IMR-90 (cell line): ENCODE data around the gene SLC26A4.

Experiments used
- CEBPB ChIP-seq: IDR thresholded peaks from 2 replicates; pipeline ENCODE4 v1.6.1; 2012; ENCODE audit warnings: low read depth, low read length, improper control_type of control experiment
- CHD1 ChIP-seq: IDR thresholded peaks from 2 replicates; pipeline ENCODE4 v1.6.1; 2012; ENCODE audit warnings: low read depth, low read length, improper control_type of control experiment
- FOS ChIP-seq: fragments of 150-350 bp; IDR thresholded peaks from 2 replicates; pipeline ENCODE4 v1.6.1; 2016; ENCODE audit warnings: low read depth, low read length
- MAFK ChIP-seq: IDR thresholded peaks from 2 replicates; pipeline ENCODE4 v1.6.1; 2012; ENCODE audit warnings: low read depth, low read length, improper control_type of control experiment
- MAZ ChIP-seq: IDR thresholded peaks from 2 replicates; pipeline ENCODE4 v1.6.1; 2012; ENCODE audit warnings: low read depth, mild to moderate bottlenecking, low read length, improper control_type of control experiment, moderate library complexity, borderline replicate concordance
- MXI1 ChIP-seq: IDR thresholded peaks from 2 replicates; pipeline ENCODE4 v1.6.1; 2012; ENCODE audit warnings: low read depth, mild to moderate bottlenecking, low read length, moderate library complexity, borderline replicate concordance
- NFE2L2 ChIP-seq: fragments of 150-350 bp; IDR thresholded peaks from 2 replicates; pipeline ENCODE4 v1.6.1; 2016; ENCODE audit warnings: low read depth, mild to moderate bottlenecking, low read length
- POLR2A ChIP-seq: IDR thresholded peaks from 2 replicates; pipeline ENCODE4 v1.6.1; 2012; ENCODE audit warnings: mild to moderate bottlenecking, low read depth, low read length
- RAD21 ChIP-seq: IDR thresholded peaks from 2 replicates; pipeline ENCODE4 v1.6.1; 2012; ENCODE audit warnings: low read length, improper control_type of control experiment
- RFX5 ChIP-seq: IDR thresholded peaks from 2 replicates; pipeline ENCODE4 v1.8.0; 2012; ENCODE audit warnings: low read depth, mild to moderate bottlenecking, low read length, moderate library complexity
- TF ChIP-seq, protein P1 (sequence below): conservative IDR thresholded peaks from 2 replicates; pipeline ENCODE4 v1.5.1; 2012; ENCODE audit warnings: mild to moderate bottlenecking, low read depth, low read length, improper control_type of control experiment
- TF ChIP-seq, protein P2 (sequence below): fragments of 150-350 bp; IDR thresholded peaks from 2 replicates; pipeline ENCODE4 v1.6.1; 2017; ENCODE audit warnings: mild to moderate bottlenecking, antibody characterized with exemption, low read length, low read depth
- TF ChIP-seq, protein P3 (sequence below): fragments of 150-350 bp; IDR thresholded peaks from 2 replicates; pipeline ENCODE4 v1.6.1; 2016; ENCODE audit warnings: low read depth, mild to moderate bottlenecking, low read length, moderate library complexity, borderline replicate concordance

DNA sequence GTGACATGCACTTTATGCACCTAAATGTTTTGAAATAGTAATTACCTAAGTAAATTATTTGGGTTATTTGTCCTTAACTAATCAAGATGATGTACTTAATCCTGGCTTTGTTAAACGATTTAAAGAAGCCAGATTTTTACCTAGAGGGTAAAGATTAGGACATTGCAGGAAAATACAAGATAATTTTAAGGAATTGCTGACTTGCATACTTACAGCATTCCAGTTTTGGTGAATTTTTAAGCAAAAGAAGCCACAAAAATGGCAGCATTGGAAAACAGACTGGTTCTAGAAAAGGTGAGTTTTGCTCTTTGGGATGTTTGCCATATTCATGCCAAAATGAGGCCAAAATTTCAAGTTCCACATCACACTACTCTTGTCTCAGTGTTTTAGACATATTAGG, 47.2 kb upstream of the SLC26A4 start:
- TF ChIP-seq, protein P1, sequence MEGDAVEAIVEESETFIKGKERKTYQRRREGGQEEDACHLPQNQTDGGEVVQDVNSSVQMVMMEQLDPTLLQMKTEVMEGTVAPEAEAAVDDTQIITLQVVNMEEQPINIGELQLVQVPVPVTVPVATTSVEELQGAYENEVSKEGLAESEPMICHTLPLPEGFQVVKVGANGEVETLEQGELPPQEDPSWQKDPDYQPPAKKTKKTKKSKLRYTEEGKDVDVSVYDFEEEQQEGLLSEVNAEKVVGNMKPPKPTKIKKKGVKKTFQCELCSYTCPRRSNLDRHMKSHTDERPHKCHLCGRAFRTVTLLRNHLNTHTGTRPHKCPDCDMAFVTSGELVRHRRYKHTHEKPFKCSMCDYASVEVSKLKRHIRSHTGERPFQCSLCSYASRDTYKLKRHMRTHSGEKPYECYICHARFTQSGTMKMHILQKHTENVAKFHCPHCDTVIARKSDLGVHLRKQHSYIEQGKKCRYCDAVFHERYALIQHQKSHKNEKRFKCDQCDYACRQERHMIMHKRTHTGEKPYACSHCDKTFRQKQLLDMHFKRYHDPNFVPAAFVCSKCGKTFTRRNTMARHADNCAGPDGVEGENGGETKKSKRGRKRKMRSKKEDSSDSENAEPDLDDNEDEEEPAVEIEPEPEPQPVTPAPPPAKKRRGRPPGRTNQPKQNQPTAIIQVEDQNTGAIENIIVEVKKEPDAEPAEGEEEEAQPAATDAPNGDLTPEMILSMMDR: no peak
- TF ChIP-seq, protein P2, sequence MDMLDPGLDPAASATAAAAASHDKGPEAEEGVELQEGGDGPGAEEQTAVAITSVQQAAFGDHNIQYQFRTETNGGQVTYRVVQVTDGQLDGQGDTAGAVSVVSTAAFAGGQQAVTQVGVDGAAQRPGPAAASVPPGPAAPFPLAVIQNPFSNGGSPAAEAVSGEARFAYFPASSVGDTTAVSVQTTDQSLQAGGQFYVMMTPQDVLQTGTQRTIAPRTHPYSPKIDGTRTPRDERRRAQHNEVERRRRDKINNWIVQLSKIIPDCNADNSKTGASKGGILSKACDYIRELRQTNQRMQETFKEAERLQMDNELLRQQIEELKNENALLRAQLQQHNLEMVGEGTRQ: no peak
- TF ChIP-seq POLR2A (no peak), CEBPB (no peak), FOS (no peak), RAD21 (no peak), MAFK (peak; percentile 49; the same call in 1 of the 2 replicates), MAZ (no peak), RFX5 (no peak), CHD1 (no peak), MXI1 (no peak), NFE2L2 (no peak)
- TF ChIP-seq, protein P3, sequence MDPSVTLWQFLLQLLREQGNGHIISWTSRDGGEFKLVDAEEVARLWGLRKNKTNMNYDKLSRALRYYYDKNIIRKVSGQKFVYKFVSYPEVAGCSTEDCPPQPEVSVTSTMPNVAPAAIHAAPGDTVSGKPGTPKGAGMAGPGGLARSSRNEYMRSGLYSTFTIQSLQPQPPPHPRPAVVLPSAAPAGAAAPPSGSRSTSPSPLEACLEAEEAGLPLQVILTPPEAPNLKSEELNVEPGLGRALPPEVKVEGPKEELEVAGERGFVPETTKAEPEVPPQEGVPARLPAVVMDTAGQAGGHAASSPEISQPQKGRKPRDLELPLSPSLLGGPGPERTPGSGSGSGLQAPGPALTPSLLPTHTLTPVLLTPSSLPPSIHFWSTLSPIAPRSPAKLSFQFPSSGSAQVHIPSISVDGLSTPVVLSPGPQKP: no peak
